COLO668 (cell line): ENCODE results near the gene VSTM2L.

Experiments
- DNase-seq: peaks from one replicate; lab custom pipeline; 2025; ENCODE audit not compliant: unreplicated experiment; lab: John Stamatoyannopoulos, UW

The VSTM2L gene

GRCh38 chr20:37936041-37936440 lies 33.1 kb downstream of the VSTM2L start:
- DNase-seq = no peak

GRCh38 chr20:37936451-37936850 lies 33.5 kb downstream of the VSTM2L start:
- no peak for DNase-seq

- DNase-seq = no peak
Observed at GRCh38 chr20:37937686-37938085, 34.8 kb downstream of the VSTM2L start.

- no peak for DNase-seq
Observed at GRCh38 chr20:37938181-37938750, 35.3 kb downstream of the VSTM2L start.

- no peak for DNase-seq
Observed at GRCh38 chr20:37938954-37939353, 36.0 kb downstream of the VSTM2L start.

GRCh38 chr20:37939701-37940560 lies 37.0 kb downstream of the VSTM2L start:
- DNase-seq = no peak

- DNase-seq = no peak
Observed at GRCh38 chr20:37940858-37941257, 37.9 kb downstream of the VSTM2L start.

- no peak for DNase-seq
Observed at GRCh38 chr20:37941332-37941731, 38.4 kb downstream of the VSTM2L start.

- DNase-seq = no peak
Observed at GRCh38 chr20:37941992-37942391, 39.1 kb downstream of the VSTM2L start.

GRCh38 chr20:37943033-37943432 lies 40.1 kb downstream of the VSTM2L start:
- DNase-seq = no peak

GRCh38 chr20:37943501-37944455 lies 40.9 kb downstream of the VSTM2L start:
- DNase-seq = no peak

- DNase-seq = no peak
Observed at GRCh38 chr20:37944456-37944981, 41.6 kb downstream of the VSTM2L start.

GRCh38 chr20:37945091-37945547 lies 42.2 kb downstream of the VSTM2L start:
- peak; percentile 84 for DNase-seq

GRCh38 chr20:37946946-37947345 lies 44.0 kb downstream of the VSTM2L start:
- no peak for DNase-seq

- DNase-seq = no peak
Observed at GRCh38 chr20:37947943-37948342, 45.0 kb downstream of the VSTM2L start.

GRCh38 chr20:37948956-37949355 lies 46.0 kb downstream of the VSTM2L start:
- no peak for DNase-seq

GRCh38 chr20:37954190-37954589 lies 51.3 kb downstream of the VSTM2L start:
- DNase-seq = no peak

- DNase-seq = no peak
Observed at GRCh38 chr20:37954626-37955025, 51.7 kb downstream of the VSTM2L start.

GRCh38 chr20:37955511-37955910 lies 52.6 kb downstream of the VSTM2L start:
- DNase-seq = no peak

- DNase-seq = peak; percentile 44
Observed at GRCh38 chr20:37956107-37956585, 53.2 kb downstream of the VSTM2L start.
